WERI-Rb-1 (cell line): ENCODE data around the gene TOB2.

Source experiments
- DNase-seq: peaks from one replicate; pipeline ENCODE4 v3.0.0-alpha.2; 2020
- H3K27ac ChIP-seq: fragments of 250-450 bp; sonication (Bioruptor Pico); 2 replicates; pipeline ENCODE4 v1.5.1; 2020; ENCODE audit warnings: mild to moderate bottlenecking, moderate library complexity
- H3K27me3 ChIP-seq: fragments of 250-450 bp; sonication (Bioruptor Pico); 2 replicates; pipeline ENCODE4 v1.5.1; 2021; ENCODE audit warnings: mild to moderate bottlenecking, low read depth, moderate library complexity; ENCODE audit not compliant: insufficient read depth, severe bottlenecking
- H3K36me3 ChIP-seq: fragments of 250-450 bp; sonication (Bioruptor Pico); 2 replicates; pipeline ENCODE4 v1.5.1; 2020; ENCODE audit warnings: mild to moderate bottlenecking, moderate library complexity
- H3K4me3 ChIP-seq: 2 replicates; pipeline ENCODE4 v1.5.1; 2011; ENCODE audit warnings: low read depth, mild to moderate bottlenecking, control low read depth, low read length
- H3K9me3 ChIP-seq: fragments of 250-450 bp; sonication (Bioruptor Pico); 2 replicates; pipeline ENCODE4 v1.5.1; 2021; ENCODE audit warnings: mild to moderate bottlenecking, moderate library complexity; ENCODE audit not compliant: severe bottlenecking
- CTCF ChIP-seq: IDR thresholded peaks from 2 replicates; pipeline ENCODE4 v1.5.1; 2011; ENCODE audit warnings: low read depth, mild to moderate bottlenecking, control low read depth, inconsistent platforms, low read length

The TOB2 gene

GRCh38 chr22:41417622-41418390, 28.8 kb downstream of the TOB2 start:
- no peaks in the 10 kb centered on the region for H3K9me3 ChIP-seq
- no peak for DNase-seq
- no peak overlapping the region for H3K4me3 ChIP-seq
- no peak overlapping the region for H3K27ac ChIP-seq
- no peak for TF ChIP-seq CTCF
- H3K27me3 ChIP-seq = no peaks in the 10 kb centered on the region
- no peaks in the 10 kb centered on the region for H3K36me3 ChIP-seq

GRCh38 chr22:41415554-41415953, 31.0 kb downstream of the TOB2 start:
- H3K27ac ChIP-seq = no peak overlapping the region
- H3K36me3 ChIP-seq = no peaks in the 10 kb centered on the region
- H3K27me3 ChIP-seq = no peaks in the 10 kb centered on the region
- no peaks in the 10 kb centered on the region for H3K9me3 ChIP-seq
- TF ChIP-seq CTCF = no peak
- no peak for DNase-seq
- no peak overlapping the region for H3K4me3 ChIP-seq

GRCh38 chr22:41411021-41411851, 35.4 kb downstream of the TOB2 start:
- no peaks in the 10 kb centered on the region for H3K27me3 ChIP-seq
- TF ChIP-seq CTCF = no peak
- no peak overlapping the region for H3K27ac ChIP-seq
- no peaks in the 10 kb centered on the region for H3K9me3 ChIP-seq
- no peak for DNase-seq
- H3K4me3 ChIP-seq = no peak overlapping the region
- no peaks in the 10 kb centered on the region for H3K36me3 ChIP-seq

DNA sequence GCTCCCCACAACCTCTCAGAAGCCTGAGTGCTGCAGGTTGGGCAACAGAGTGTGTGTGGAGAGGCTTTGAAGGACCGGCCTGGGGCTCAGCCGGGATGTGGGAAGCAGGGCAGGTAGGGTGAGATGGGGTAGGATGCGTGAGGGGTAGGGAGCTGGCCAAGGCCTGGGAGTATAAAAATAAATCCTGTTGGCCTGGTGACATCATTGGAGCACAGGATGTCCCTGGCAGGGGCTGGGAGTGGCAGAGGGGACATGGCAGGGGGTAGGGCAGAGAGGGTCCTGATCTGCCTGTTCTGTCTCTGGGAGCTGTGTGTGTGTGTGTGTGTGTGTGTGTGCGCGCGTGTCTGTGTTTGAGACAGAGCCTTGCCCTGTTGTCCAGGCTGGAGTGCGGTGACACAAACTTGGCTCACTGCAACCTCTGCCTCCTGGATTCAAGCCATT, 36.3 kb downstream of the TOB2 start:
- Histone ChIP-seq H3K36me3 (no peaks in the 10 kb centered on the region), H3K9me3 (no peaks in the 10 kb centered on the region), H3K27ac (no peak overlapping the region), H3K4me3 (no peak overlapping the region), H3K27me3 (no peaks in the 10 kb centered on the region)
- no peak for TF ChIP-seq CTCF
- no peak for DNase-seq

GRCh38 chr22:41408665-41409064, 37.9 kb downstream of the TOB2 start:
- H3K27me3 ChIP-seq = no peaks in the 10 kb centered on the region
- no peak overlapping the region for H3K27ac ChIP-seq
- TF ChIP-seq CTCF = no peak
- H3K4me3 ChIP-seq = no peak overlapping the region
- no peak for DNase-seq
- H3K9me3 ChIP-seq = no peaks in the 10 kb centered on the region
- H3K36me3 ChIP-seq = no peaks in the 10 kb centered on the region
